ENCODE results near the gene CNTNAP5.

- no peak for TF ChIP-seq CTCF (conservative IDR thresholded peaks at IDR 0.05; ENCODE audit: low read depth, low read length)
- TF ChIP-seq RFX5 (IDR thresholded peaks at IDR 0.05; ENCODE audit: low read depth, low read length): no peak
Measured at GRCh38 chr2:124572934-124573634, 548.0 kb downstream of the CNTNAP5 start.

All from IMR-90 (cell line).